HL-60 (cell line): ENCODE data around the gene SP3.

Experiments used
- CTCF ChIP-seq: IDR thresholded peaks from one replicate; pipeline ENCODE4 v1.5.1; 2011; ENCODE audit warnings: low read length, control low read depth, inconsistent platforms; ENCODE audit not compliant: insufficient read depth
- GABPA ChIP-seq: IDR thresholded peaks from 2 replicates; pipeline ENCODE4 v1.6.1; 2012; ENCODE audit warnings: low read depth
- POLR2AphosphoS5 ChIP-seq: IDR thresholded peaks from 2 replicates; pipeline ENCODE4 v1.6.1; 2012; ENCODE audit warnings: low read depth

GRCh38 chr2:173990245-173990644, 25.1 kb upstream of the SP3 start:
- no peak for TF ChIP-seq CTCF
- TF ChIP-seq POLR2AphosphoS5 = no peak
- TF ChIP-seq GABPA = no peak
